GM23248 (cell line): ENCODE measurements around the gene GRIP2. TPM values are rescaled to one million over a fixed set of nuclear protein-coding genes. Genes with fewer than 3 reads are reported as not detected.

Experiments used
- DNase-seq: peaks from one replicate; pipeline ENCODE4 v3.0.0-alpha.2; 2015
- H2AFZ ChIP-seq: fragments of 200-600 bp; sonication (generic); 2 replicates; pipeline ENCODE4 v1.6.1; 2016; ENCODE audit warnings: antibody characterized with exemption
- H3F3A ChIP-seq: fragments of 200-600 bp; sonication (generic); 2 replicates; pipeline ENCODE4 v1.6.1; 2016; ENCODE audit warnings: mild to moderate bottlenecking, antibody characterized with exemption, mixed run types; ENCODE audit not compliant: insufficient read depth
- H3K27ac ChIP-seq: fragments of 200-600 bp; sonication (generic); 2 replicates; pipeline ENCODE4 v1.5.1; 2016; ENCODE audit warnings: mild to moderate bottlenecking
- H3K27me3 ChIP-seq: fragments of 200-600 bp; sonication (generic); replicated peaks from 2 replicates; pipeline ENCODE4 v1.6.1; 2016; ENCODE audit warnings: mild to moderate bottlenecking; ENCODE audit not compliant: insufficient read depth
- H3K36me3 ChIP-seq: fragments of 200-600 bp; sonication (generic); 2 replicates; pipeline ENCODE4 v1.6.1; 2016; ENCODE audit warnings: low read depth, mild to moderate bottlenecking
- H3K4me1 ChIP-seq: fragments of 200-600 bp; sonication (generic); 2 replicates; pipeline ENCODE4 v1.6.1; 2016; ENCODE audit warnings: mild to moderate bottlenecking; ENCODE audit not compliant: insufficient read depth
- H3K4me2 ChIP-seq: fragments of 200-600 bp; sonication (generic); one replicate; pipeline ENCODE4 v1.6.1; 2016; ENCODE audit warnings: mild to moderate bottlenecking; ENCODE audit not compliant: unreplicated experiment
- H3K4me3 ChIP-seq: fragments of 200-600 bp; sonication (generic); 2 replicates; pipeline ENCODE4 v1.5.1; 2016; ENCODE audit warnings: mild to moderate bottlenecking
- H3K79me2 ChIP-seq: fragments of 200-600 bp; sonication (generic); 2 replicates; pipeline ENCODE4 v1.6.1; 2016; ENCODE audit warnings: mild to moderate bottlenecking; ENCODE audit not compliant: insufficient read depth
- H3K9ac ChIP-seq: fragments of 200-600 bp; sonication (generic); 2 replicates; pipeline ENCODE4 v1.6.1; 2016; ENCODE audit warnings: mild to moderate bottlenecking
- H3K9me2 ChIP-seq: fragments of 200-600 bp; sonication (generic); 2 replicates; pipeline ENCODE4 v1.6.1; 2016; ENCODE audit warnings: mixed run types, mild to moderate bottlenecking, moderate library complexity; ENCODE audit not compliant: insufficient read depth
- H3K9me3 ChIP-seq: fragments of 200-600 bp; sonication (generic); one replicate; pipeline ENCODE4 v1.6.1; 2017; ENCODE audit warnings: low read depth
- H4K20me1 ChIP-seq: fragments of 200-600 bp; sonication (generic); 2 replicates; pipeline ENCODE4 v1.6.0; 2016; ENCODE audit not compliant: insufficient read depth
- EZH2 ChIP-seq: fragments of 200-600 bp; sonication (generic); IDR thresholded peaks from 2 replicates; pipeline ENCODE4 v1.6.1; 2018; ENCODE audit warnings: antibody characterized with exemption, mild to moderate bottlenecking; ENCODE audit not compliant: insufficient read depth, poor library complexity, severe bottlenecking
- EZH2phosphoT487 ChIP-seq: fragments of 200-600 bp; sonication (generic); IDR thresholded peaks from 2 replicates; pipeline ENCODE4 v1.6.1; 2018; ENCODE audit warnings: antibody characterized with exemption, moderate library complexity, mild to moderate bottlenecking, low read depth; ENCODE audit not compliant: insufficient read depth
- WGBS, 2 experiments: methylation state at CpG; one replicate each; pipeline ENCODE4 v1.1.6; 2015 to 2017; ENCODE audit warnings: low lambda C conversion rate in 2 of 2, low coverage in 1 of 2; ENCODE audit errors: missing lambda C conversion rate in 2 of 2; 5-methylcytosine and 5-hydroxymethylcytosine counted together
- in situ Hi-C: fragments of 300-500 bp; cut with MboI; formaldehyde crosslinking; loops from 2 replicates; pipeline ENCODE4 v1.15.0; 2020
- polyA plus RNA-seq: library from polyadenylated mRNA; unstranded; fragments of >200 nt; fragmentation: Nextera tagmentation; extraction: Ambion mirVana; gene quantifications from 2 replicates; pipeline ENCODE4 v1.2.1, GENCODE V29; 2016
- total RNA-seq: library from RNA; depleted of rRNA; stranded (reverse); fragments of >200 nt; shearing (Covaris generic); gene quantifications from 2 replicates; pipeline ENCODE4 v1.2.3, GENCODE V29; 2014

The GRIP2 gene
- total and polyA plus RNA-seq, 2 experiments from 2014 or later = 0.11 to 0.14 TPM

GRCh38 chr3:14505001-14505802 lies 34.9 kb downstream of the GRIP2 start:
- H2AFZ ChIP-seq = no peak overlapping the region
- no peak overlapping the region for H3K27ac ChIP-seq
- H3K4me3 ChIP-seq = no peak overlapping the region
- 64 to 66% methylated on average over 21 to 22 of the region's 22 CpGs for WGBS, 2 experiments
- H3K9me2 ChIP-seq = no peaks in the 10 kb centered on the region
- in situ Hi-C loops = loop anchor here (25.0 kb wide), 1 partner anchor 407 kb away; no protein-coding TSS in a partner anchor
- H3K79me2 ChIP-seq = no peaks in the 10 kb centered on the region
- no peak for DNase-seq
- no peaks in the 10 kb centered on the region for H3K9me3 ChIP-seq
- H3K4me1 ChIP-seq = no peaks in the 10 kb centered on the region
- no peaks in the 10 kb centered on the region for H4K20me1 ChIP-seq
- H3F3A ChIP-seq = no peaks in the 10 kb centered on the region
- no peak overlapping the region for H3K9ac ChIP-seq
- no peak overlapping the region for H3K4me2 ChIP-seq
- no peaks in the 10 kb centered on the region for H3K27me3 ChIP-seq
- no peak for TF ChIP-seq EZH2
- no peak for TF ChIP-seq EZH2phosphoT487
- H3K36me3 ChIP-seq = no peaks in the 10 kb centered on the region

- DNase-seq = no peak
- H3K27ac ChIP-seq = no peak overlapping the region
- H2AFZ ChIP-seq = no peak overlapping the region
- no peaks in the 10 kb centered on the region for H3K9me3 ChIP-seq
- H3K4me3 ChIP-seq = no peak overlapping the region
- no peak overlapping the region for H3K4me2 ChIP-seq
- H3K36me3 ChIP-seq = no peaks in the 10 kb centered on the region
- no peaks in the 10 kb centered on the region for H3K79me2 ChIP-seq
- TF ChIP-seq EZH2 (no peak), EZH2phosphoT487 (no peak)
- no peaks in the 10 kb centered on the region for H3K27me3 ChIP-seq
- WGBS, 2 experiments = 71 to 76% methylated on average over 12 to 20 of the region's 20 CpGs
- no peaks in the 10 kb centered on the region for H3K4me1 ChIP-seq
- no peaks in the 10 kb centered on the region for H4K20me1 ChIP-seq
- H3K9me2 ChIP-seq = no peaks in the 10 kb centered on the region
- in situ Hi-C loops = loop anchor here (25.0 kb wide), 1 partner anchor 409 kb away; no protein-coding TSS in a partner anchor
- no peaks in the 10 kb centered on the region for H3F3A ChIP-seq
- H3K9ac ChIP-seq = no peak overlapping the region
Observed at GRCh38 chr3:14503706-14504065, 36.5 kb downstream of the GRIP2 start.

- Histone ChIP-seq H3K4me3 (no peak overlapping the region), H3K9me2 (no peaks in the 10 kb centered on the region), H3K27me3 (no peaks in the 10 kb centered on the region), H4K20me1 (no peaks in the 10 kb centered on the region), H2AFZ (no peak overlapping the region), H3K9me3 (no peaks in the 10 kb centered on the region), H3K36me3 (no peaks in the 10 kb centered on the region), H3K4me1 (no peaks in the 10 kb centered on the region), H3F3A (no peaks in the 10 kb centered on the region), H3K9ac (no peak overlapping the region), H3K79me2 (no peaks in the 10 kb centered on the region), H3K4me2 (no peak overlapping the region), H3K27ac (no peak overlapping the region)
- no peak for DNase-seq
- TF ChIP-seq EZH2 = no peak
- no peak for TF ChIP-seq EZH2phosphoT487
- WGBS, 2 experiments = 72 to 82% methylated on average over 12 of the region's 12 CpGs
- in situ Hi-C loops = loop anchor here (25.0 kb wide), 1 partner anchor 409 kb away; no protein-coding TSS in a partner anchor
Observed at GRCh38 chr3:14503033-14503705, 37.0 kb downstream of the GRIP2 start.

- in situ Hi-C loops = loop anchor here (25.0 kb wide), 1 partner anchor 410 kb away; no protein-coding TSS in a partner anchor
Observed at GRCh38 chr3:14502472-14502871, 37.7 kb downstream of the GRIP2 start.

More at GRCh38 chr3:14502472-14502871, 37.7 kb downstream of the GRIP2 start:
- Histone ChIP-seq H3K4me3 (no peak overlapping the region), H3K9me3 (no peaks in the 10 kb centered on the region), H2AFZ (no peak overlapping the region), H3K4me2 (no peak overlapping the region), H3F3A (no peaks in the 10 kb centered on the region), H3K27me3 (no peaks in the 10 kb centered on the region), H3K4me1 (no peaks in the 10 kb centered on the region), H4K20me1 (no peaks in the 10 kb centered on the region), H3K9me2 (no peaks in the 10 kb centered on the region), H3K27ac (no peak overlapping the region), H3K9ac (no peak overlapping the region), H3K79me2 (no peaks in the 10 kb centered on the region), H3K36me3 (no peaks in the 10 kb centered on the region)
- no peak for DNase-seq
- TF ChIP-seq EZH2phosphoT487 (no peak), EZH2 (no peak)
